ENCODE measurements around the gene PRPF18.
A peak's percentile ranks its signal among the peaks of the same experiment; 100 is the strongest.
"Not testable (repeated sequence)": the region's sequence is repeated elsewhere in the genome, so short reads cannot be mapped to it uniquely, and the experiment has no call there.

PRPF18 gene, protein sequence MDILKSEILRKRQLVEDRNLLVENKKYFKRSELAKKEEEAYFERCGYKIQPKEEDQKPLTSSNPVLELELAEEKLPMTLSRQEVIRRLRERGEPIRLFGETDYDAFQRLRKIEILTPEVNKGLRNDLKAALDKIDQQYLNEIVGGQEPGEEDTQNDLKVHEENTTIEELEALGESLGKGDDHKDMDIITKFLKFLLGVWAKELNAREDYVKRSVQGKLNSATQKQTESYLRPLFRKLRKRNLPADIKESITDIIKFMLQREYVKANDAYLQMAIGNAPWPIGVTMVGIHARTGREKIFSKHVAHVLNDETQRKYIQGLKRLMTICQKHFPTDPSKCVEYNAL

DNA sequence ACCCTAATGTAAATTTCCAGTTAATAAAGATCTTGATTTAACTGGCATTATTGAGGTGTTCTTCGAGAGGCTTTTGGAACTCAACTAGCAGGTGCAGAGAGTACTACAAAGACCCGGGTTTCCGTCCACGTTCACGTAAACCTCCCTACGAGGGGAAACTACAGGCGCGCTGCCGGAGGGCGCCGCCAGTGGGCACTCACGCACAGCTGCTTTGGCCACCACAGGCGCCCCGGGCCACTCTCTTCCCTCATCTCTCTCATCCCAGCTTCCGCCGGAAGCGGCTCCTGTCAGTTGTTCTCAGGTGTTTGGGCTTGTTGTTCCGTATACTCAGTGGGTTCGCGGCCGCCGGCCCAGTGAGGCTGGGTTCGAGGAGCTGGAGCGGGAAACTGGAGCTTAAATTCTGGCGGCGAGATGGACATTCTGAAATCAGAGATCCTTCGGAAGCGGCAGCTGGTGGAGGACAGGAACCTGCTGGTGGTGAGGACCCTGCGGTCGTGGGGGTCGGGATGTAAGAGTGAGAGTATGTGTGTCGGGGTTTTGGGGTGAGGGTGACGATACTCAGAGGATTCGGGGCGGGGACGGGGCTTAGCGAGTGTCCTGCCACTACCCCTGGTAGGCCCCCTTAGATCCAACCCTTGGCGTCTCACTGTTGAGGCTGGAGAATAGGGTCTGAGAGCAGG is at the start of gene PRPF18:
TSS of gene PRPF18 (plus strand) at position 290 of the 680 bp plus-strand sequence. CDS start at position 412, 122 bp downstream.
- DNase-seq (ENCODE audit: low read depth): peak; percentile 51

DNA sequence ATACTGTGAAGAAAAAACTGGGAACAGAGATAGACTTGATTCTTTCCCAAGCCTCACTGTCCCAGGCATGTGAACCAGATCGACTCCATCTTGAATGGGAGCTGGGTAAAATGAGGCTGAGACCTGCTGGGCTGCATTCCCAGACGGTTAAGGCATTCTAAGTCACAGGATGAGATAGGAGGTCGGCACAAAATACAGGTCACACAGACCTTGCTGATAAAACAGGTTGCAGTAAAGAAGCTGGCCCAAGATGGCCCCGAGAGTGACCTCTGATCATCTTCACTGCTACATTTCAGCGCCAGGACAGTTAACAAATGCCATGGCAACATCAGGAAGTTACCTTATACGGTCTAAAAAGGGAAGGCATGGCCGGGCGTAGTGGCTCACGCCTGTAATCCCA is 48.8 kb upstream of the PRPF18 start:
- DNase-seq (ENCODE audit: low read depth): not testable (repeated sequence)

DNA sequence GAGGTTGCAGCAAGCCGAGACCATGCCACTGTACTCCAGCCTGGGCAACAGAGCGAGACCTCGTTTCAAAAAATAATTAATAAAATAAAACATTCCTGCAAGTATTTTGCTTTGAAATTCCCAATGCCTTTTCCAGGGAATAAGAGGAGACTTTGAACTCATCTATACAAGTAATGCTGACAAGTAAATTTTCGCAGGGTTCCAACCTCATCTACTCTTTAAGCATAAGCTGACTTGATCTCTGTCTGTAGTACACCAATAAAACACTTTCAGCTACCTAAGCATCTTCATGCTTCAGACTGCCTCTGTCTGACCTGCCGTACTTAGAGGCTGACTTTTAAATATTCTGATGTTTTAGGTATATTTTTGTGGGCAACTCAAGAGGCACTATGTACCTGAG is 44.2 kb upstream of the PRPF18 start:
- no peak for DNase-seq (ENCODE audit: low read depth)

DNA sequence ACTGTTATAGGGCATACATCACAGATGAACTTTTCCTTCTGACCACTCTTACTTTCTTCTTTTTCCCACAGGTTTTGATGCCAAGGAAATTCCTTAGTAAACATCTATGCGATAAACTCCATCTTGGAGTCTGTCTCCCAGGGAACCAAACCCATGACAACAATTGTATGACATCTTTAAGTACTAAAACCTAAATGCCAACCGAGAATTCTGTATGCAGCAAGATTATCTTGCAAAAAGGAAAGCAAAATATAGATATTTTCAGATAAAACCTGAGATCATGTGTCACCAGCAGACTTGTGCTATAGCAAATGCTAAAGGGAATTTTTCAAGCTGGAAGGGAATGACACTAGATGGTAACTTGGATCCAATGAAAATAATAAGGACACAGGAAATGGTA is 36.0 kb upstream of the PRPF18 start:
- DNase-seq (ENCODE audit: low read depth): no peak

DNA sequence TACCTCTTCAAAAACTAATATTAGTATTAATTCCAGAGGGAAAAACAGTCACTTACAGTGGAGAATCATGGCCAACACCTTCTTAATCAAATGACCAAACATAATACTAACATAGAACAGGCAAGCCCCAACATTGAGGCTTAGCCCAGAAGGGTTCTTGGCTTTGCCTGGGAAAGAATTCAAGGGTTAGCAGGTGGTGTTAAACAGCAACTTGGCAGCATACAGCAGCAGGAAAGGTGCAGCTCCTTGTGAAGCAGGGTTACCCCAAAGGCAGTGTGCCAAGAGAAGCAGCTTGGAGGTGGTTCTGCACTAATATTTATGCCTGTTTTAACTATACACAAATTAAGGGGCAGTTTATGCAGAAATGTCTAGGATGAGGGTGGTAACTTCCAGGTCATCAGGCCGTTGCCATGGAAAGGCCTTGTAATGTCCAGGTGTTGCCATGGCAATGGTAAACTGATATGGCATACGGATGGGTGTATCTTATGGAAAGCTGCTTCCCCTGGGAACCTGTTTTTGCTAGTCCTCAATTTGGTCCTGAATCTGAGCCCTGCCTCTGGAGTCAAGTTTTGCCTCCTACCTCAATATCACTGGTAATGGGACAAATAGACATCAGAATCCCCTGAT is 30.8 kb upstream of the PRPF18 start:
- DNase-seq (ENCODE audit: low read depth): no peak

DNA sequence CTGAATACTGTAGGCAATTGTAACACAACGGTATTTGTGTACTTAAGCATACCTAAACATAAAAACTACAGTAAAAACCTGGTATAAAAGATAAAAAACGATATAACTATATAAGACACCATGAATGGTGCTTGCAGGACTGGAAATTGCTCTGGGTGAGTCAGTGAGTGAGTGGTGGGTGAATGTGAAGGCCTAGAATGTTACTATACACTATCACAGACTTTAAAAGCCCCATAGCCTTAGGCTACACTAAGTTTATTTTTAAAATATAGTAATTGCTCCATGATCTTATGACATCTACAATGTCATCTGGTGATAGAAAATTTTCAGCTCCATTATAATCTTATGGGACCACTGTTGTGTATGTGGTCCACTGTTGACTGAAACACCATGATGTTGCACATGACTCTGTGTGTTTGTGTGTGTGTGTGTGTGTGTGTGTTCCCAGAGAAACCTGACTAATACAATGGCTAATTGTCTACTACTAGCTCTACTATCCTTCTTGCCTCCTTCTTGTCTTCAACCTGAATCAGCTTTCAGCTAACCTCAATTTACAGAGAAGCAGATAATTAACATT is 27.6 kb upstream of the PRPF18 start:
- DNase-seq (ENCODE audit: low read depth): no peak

DNA sequence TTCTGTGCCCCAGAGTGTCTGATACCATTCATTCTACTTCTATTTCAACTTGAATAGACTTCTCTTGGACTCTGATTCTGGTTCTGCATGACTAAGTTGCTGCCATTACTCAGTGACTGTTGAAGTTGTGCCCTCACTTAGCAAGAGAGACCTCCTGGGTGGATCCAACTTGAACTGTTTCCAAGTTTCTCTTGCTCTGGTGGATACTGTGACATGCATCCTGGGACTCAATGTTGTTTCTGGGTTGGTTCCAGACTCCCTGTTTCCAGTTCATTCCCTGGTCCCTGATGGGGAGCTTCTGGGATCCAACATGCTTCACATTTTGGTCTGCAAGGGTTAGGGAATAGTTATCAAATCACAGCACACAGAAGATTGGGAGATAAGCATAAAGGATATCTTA is 26.2 kb upstream of the PRPF18 start:
- peak; percentile 2 for DNase-seq (ENCODE audit: low read depth)

DNA sequence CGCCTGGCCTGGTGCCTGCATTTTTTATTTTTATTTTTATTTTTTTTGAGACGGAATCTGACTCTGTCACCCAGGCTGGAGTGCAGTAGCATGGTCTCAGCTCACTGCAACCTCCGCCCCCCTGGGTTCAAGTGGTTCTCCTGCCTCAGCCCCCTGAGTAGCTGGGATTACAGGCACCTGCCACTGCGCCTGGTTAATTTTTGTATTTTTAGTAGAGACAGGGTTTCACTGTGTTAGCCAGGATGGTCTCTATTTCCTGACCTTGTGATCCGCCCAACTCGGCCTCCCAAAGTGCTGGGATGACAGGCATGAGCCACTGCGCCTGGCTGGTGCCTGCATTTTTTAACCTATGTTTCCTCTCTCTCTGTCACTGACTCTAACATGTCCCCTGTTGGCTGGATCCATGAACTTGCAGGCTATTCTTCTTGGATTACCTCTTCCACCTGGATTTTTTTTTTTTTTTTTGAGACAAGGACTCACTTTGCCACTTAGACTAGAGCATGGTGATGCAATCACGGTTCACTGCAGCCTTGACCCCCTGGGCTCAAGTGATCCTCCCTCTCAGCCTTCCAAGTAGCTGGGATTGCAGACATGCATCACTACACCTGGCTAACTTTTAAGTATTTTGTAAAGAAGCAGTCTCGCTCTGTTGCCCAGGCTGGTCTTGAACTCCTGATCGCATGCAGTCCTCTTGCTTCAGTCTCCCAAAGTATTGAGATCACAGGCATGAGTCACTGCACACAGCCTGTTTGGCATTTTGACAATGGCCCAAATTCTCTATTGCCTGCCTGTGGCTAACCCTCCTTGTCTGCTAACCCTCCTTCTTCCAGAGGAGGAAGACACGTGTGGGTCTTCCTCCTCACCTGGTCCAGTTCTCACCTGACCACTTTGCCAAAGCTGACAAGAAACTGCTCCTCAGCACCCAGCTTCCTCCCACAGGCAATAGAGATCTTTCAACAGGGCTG is 23.0 kb upstream of the PRPF18 start:
- DNase-seq (ENCODE audit: low read depth): no peak

DNA sequence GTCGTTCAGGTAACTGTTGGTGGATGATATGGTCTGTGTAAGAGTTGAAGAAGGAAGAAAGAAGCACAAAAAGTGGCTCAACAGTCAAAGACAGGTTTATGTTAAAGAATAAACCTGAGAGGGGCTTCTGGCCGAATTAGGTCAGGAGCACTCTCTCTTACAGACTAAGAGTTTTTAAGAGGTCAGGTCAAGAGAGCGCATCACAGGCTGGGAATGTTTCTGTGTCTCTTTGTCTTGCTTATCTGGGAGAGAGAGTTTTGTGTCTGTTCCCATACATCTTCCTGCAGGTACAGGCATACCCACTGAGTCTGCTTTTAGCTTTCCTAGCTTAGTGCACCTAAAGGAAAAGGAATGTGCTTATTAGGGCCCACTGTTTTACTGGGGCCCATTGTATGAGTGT is 22.2 kb upstream of the PRPF18 start:
- no peak for DNase-seq (ENCODE audit: low read depth)

DNA sequence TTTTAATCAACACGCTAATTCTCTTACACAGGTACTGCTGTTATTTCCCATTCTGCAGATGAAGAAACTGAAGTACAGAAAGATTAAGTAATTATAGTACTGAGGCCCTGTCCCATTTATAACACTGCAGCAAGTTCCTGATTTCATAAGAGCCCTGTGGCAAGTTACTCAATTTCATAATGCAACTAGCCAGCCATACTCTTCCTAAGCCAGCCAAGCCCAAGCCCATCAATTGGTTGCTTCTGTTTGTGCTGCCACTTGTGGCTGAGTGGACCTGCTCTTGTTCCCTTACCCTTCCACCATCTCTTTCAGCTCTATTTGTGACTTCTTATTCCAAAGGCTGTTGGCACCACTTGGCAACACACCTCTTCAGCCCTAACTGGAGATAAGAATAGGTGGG is 19.7 kb upstream of the PRPF18 start:
- no peak for DNase-seq (ENCODE audit: low read depth)

DNA sequence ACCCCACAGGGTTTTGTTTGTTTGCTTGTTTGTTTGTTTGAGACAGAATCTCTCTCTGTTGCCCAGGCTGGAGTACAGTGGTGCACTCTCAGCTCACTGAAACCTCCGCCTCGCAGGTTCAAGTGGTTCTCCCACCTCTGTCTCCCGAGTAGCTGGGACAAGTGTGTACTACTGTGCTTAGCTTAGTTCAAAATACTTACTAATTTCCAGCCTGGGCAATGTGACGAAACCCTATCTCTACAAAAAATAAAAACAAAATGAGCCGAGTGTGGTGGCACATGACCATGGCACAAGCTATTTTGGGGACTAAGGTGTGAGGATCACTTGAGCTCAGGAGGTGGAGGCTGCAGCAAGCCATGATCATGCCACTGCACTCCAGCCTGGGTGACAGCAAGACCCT is 15.2 kb upstream of the PRPF18 start:
- DNase-seq (ENCODE audit: low read depth): no peak

DNA sequence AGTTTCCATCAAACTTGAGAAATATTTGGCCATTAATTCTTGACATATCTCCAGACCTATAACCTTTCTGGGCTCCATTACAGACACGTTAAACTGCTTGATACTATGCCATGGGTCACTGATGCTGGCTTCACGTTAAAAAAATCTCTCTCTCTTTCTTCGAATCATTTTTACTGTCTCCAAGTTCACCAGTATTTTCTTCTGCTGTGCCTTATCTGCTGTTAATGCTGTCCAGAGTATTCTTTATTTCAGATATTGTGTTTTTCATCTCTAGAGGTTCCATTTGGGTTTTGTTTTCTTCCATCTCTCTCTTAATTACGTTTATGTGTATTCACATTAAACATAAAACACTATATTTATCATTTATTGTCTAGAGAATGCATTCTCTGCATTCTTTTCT is 12.8 kb upstream of the PRPF18 start:
- no peak for DNase-seq (ENCODE audit: low read depth)

DNA sequence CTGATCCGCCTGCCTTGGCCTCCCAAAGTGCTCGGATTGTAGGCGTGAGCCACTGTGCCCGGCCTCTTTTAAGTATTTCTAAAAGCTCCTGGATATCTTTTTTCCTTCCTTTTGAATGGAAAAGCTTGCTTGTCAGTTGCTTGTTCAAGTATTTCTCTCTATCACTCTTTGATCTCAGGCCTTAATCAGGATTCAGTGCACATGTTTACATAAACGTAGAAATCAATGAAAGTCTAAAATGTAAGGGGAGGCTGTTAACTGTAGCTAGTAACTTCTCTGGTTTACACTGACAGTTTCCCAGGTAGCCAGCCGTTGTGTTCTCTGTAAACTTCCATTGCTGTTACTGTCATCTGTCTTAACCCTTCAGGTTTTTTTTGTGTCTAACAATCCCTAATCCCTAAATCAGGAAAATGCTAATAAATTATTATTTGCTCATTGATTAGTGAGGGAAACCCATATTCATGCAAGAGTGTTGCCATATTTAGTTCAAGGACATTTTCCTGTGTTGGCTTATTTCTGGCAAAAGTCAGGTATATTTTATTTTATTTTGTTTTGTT is 1.5 kb upstream of the PRPF18 start:
- DNase-seq (ENCODE audit: low read depth): no peak

DNA sequence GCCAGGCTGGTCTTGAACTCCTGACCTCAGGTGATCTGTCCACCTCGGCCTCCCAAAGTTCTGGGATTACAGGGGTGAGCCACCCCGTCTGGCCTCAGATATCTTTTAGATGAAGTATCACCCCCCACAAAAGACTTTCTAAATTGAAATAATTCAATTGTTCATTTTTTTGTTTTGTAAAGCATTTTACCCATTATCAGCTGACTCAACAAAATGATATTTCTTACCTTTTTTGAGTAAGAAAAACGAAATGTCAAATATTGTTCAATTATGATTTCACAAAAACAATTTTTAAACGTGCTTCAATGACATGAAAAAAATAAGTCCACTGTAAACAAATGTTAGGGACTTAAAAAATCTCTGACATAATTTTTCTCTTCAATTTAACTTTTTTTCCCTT is 822 bp upstream of the PRPF18 start:
- DNase-seq (ENCODE audit: low read depth): no peak

DNA sequence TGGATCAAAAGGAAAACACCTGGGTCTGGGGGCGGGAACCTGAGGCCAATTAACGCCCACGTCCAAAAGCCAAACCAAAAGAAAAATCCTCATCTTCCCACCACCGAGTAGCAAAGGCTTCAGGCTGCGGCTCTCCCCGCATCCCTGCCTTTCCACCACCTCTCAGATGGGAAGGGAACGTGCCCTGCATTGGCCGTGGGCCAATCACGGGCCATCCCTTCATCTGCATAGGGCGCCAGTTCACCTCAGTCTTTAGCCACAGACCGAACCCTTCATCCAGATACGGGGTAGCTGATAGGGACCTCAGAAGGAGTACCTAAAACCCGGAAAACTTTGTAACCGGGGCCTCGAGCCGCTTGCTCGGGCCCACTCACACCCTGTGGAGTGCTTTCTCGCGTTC is 626 bp downstream of the PRPF18 start:
- no peak for DNase-seq (ENCODE audit: low read depth)

DNA sequence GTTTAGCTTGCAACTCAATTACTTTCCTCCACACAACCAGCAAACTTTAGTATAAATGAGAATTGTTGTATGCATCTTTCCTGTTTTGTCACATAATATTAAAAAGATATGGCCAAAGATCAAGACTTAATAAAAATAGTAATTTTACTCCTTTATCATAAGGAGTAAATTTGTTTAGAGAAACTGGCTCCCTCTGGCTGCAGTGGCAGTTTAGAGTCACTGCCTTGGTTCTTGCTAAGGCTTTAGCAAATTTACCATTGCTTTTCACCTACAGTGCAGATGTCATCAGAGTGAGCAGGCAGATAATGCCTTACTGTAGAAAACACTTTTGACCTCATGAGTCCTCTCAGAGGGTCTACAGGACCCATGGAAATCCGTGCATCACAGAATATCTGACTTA is 2.6 kb downstream of the PRPF18 start:
- DNase-seq (ENCODE audit: low read depth): no peak

DNA sequence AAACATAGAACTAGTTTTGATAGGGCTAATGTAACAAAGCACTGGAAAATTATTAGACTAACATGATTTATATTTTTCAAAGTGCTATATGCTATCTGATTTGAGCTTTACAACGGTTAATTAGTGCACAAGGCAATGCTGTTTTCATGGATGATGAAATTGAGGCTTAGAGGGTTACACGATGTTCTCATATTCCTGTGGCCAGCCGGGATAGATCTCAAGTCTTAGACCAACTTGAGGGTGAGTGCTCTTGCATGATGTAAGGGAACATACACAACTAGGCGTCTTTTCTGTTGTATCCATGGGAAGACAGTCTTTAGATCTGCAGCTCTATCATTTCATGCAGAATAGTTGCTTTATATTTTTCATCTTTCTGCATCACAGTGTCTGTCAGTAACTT is 4.1 kb downstream of the PRPF18 start:
- DNase-seq (ENCODE audit: low read depth): no peak

DNA sequence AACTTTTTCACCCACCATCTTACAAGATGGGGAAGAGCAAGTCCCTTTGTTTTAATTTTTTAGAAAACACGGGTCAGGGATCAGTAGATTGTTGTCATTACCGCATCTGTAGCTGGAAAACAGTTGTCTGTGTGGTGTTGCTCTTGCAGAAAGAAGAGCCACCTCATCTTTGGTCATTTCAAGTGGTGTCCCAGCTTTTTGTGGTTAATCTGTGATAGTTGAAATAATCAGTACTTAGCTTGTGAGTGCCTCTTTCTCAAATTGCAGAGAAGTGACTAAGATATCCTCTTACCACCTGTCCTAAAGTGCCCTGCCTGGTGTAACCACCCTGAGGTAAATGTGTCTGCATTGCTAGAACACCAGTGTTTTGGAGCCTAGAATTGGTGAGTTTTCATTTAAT is 5.5 kb downstream of the PRPF18 start:
- DNase-seq (ENCODE audit: low read depth): no peak

DNA sequence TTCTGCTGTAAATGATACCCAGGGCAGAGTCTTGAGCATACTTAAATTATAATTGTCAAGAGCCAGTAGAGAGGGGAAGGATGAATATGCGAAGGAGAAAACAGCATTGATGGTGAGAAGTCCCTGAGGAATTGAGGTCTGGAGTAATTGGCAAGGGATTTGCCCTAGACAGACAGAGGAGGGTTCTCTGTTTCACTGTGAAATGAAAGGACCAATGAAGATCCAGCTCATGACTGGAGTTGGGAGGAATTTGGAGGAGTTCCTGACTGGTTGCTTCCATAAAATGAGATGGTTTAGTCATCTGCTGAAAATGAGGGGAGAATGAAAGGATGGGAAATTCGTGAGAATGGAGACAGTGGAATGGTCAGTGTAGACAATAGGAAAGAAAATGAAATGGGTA is 6.8 kb downstream of the PRPF18 start:
- no peak for DNase-seq (ENCODE audit: low read depth)

DNA sequence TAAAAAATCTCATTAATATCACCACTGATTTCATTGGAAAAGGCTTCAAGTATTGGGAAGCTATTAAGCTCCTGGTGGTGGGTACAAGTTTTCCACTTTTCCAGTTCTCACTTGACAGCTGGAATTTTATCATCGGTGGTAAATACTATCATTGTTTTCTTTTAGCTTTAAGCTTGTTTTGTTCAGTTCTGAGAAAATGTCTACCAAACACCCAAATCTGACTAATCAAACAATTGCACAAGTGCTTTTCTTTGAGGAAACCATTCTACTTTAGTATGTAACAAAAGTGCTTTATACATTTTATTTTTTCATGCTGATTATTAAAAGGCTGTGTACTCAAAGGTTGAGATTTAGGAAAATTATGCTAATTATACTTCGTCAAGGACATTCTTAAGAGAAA is 7.9 kb downstream of the PRPF18 start:
- DNase-seq (ENCODE audit: low read depth): no peak

DNA sequence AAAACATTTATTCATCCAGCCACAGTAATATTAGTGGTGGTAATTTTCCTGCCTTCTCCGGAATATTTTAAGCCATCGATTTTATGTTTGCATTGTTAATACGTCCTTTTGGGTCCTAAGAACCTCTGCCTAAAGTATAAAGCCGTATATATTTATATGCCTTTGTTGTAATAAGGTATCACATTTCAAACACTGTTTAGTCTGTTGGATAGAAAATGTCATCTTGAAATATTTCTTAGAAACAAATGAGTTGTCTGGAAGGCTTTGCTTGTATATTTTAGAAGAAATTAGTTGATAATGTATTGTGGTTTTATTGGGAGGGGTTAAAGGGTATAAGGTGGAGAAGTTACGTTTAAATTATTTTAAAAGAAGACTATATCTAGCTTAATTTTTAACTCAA is 11.1 kb downstream of the PRPF18 start:
- no peak for DNase-seq (ENCODE audit: low read depth)
